ENCODE results near the gene TTLL8.

GRCh38 chr22:50032109-50032871 is 25.8 kb downstream of the TTLL8 start:
- TF ChIP-seq CTCF (conservative IDR thresholded peaks at IDR 0.05 in 1 of 2, IDR thresholded peaks at IDR 0.05 in 1 of 2; ENCODE audit: low read depth in 1 of 2, low read length in 2 of 2) (no peak), EZH2 (IDR thresholded peaks at IDR 0.05; ENCODE audit: low read length, missing control alignments) (no peak)

All from fibroblast of lung (primary cell).